ENCODE measurements around the gene TRRAP.

The TRRAP gene

GRCh38 chr7:98913026-98913425, 34.7 kb downstream of the TRRAP start:
- H3K27ac ChIP-seq = no peak overlapping the region
- TF ChIP-seq ZFX (IDR thresholded peaks at IDR 0.05; ENCODE audit: borderline replicate concordance) (no peak), CTCF (IDR thresholded peaks at IDR 0.05) (no peak)

GRCh38 chr7:98913612-98914011, 35.3 kb downstream of the TRRAP start:
- no peak overlapping the region for H3K27ac ChIP-seq
- no peak for TF ChIP-seq ZFX (IDR thresholded peaks at IDR 0.05; ENCODE audit: borderline replicate concordance)
- TF ChIP-seq CTCF (IDR thresholded peaks at IDR 0.05) = no peak

- no peak for TF ChIP-seq CTCF (IDR thresholded peaks at IDR 0.05)
- no peak for TF ChIP-seq ZFX (IDR thresholded peaks at IDR 0.05; ENCODE audit: borderline replicate concordance)
- H3K27ac ChIP-seq = no peak overlapping the region
Observed at GRCh38 chr7:98917331-98917730, 39.0 kb downstream of the TRRAP start.

- H3K27ac ChIP-seq = peak overlapping the region; percentile 67
- TF ChIP-seq ZFX (IDR thresholded peaks at IDR 0.05; ENCODE audit: borderline replicate concordance) (no peak), CTCF (IDR thresholded peaks at IDR 0.05) (no peak)
Observed at GRCh38 chr7:98921608-98922372, 43.5 kb downstream of the TRRAP start.

- TF ChIP-seq ZFX (IDR thresholded peaks at IDR 0.05; ENCODE audit: borderline replicate concordance) (no peak), CTCF (IDR thresholded peaks at IDR 0.05) (peak; percentile 78)
- peak overlapping the region; percentile 67 for H3K27ac ChIP-seq
Observed at GRCh38 chr7:98922392-98923187, 44.3 kb downstream of the TRRAP start.

- no peak for TF ChIP-seq ZFX (IDR thresholded peaks at IDR 0.05; ENCODE audit: borderline replicate concordance)
- TF ChIP-seq CTCF (IDR thresholded peaks at IDR 0.05) = no peak
Observed at GRCh38 chr7:98923512-98923911, 45.2 kb downstream of the TRRAP start.

GRCh38 chr7:98927125-98927524, 48.8 kb downstream of the TRRAP start:
- no peak for TF ChIP-seq ZFX (IDR thresholded peaks at IDR 0.05; ENCODE audit: borderline replicate concordance)
- TF ChIP-seq CTCF (IDR thresholded peaks at IDR 0.05) = no peak
- H3K27ac ChIP-seq = no peak overlapping the region

More at GRCh38 chr7:98923512-98923911, 45.2 kb downstream of the TRRAP start:
- H3K27ac ChIP-seq = peak overlapping the region; percentile 67
